SK-N-MC (cell line): ENCODE data around the gene FCHO1.

Source experiments
- EZH2 ChIP-seq: fragments of 200-600 bp; sonication (generic); IDR thresholded peaks from one replicate; pipeline ENCODE4 v1.6.1; 2017; ENCODE audit warnings: antibody characterized with exemption
- POLR2AphosphoS5 ChIP-seq: IDR thresholded peaks from 2 replicates; pipeline ENCODE4 v1.6.1; 2012; ENCODE audit warnings: mild to moderate bottlenecking, low read depth, low read length, borderline replicate concordance

GRCh38 chr19:17790059-17790780, 38.9 kb downstream of the FCHO1 start:
- no peak for TF ChIP-seq POLR2AphosphoS5
- no peak for TF ChIP-seq EZH2
